Measurements from ENCODE around the gene ALDOB. TPM values are rescaled to one million over a fixed set of nuclear protein-coding genes. Genes with fewer than 3 reads are reported as not detected.

The ALDOB gene
- total and polyA plus RNA-seq, 2 of the 13 experiments (the other 11 are each of a cell fraction or from before 2014, with no cell fraction given) = 0.29 to 0.97 TPM

DNA sequence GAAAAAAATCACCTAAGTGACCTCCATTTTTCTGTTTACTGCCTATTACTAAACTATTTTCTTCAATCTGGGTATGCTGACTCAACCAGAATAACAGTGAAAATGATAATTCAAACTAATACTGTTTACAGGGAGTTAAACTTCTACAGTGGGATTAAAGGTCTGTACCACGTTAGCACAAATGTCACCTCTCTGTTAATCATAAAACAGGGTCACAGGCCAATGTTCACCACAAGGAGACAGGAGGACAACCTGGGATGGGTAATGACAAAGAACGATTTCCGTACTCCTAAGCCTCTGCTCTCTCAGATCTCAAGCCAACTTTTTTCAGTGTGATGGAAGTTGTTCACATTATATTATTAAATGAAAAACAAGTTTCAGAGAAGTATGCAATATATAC is 2.3 kb downstream of the ALDOB start (continued):
- peak; percentile 23; the same call in 1 of the 2 replicates for TF ChIP-seq SPEN (CRISPR knock-in tag; IDR thresholded peaks at IDR 0.05; ENCODE audit: low read depth)
- TF ChIP-seq ELF1 (CRISPR knock-in tag; IDR thresholded peaks at IDR 0.05) = peak; percentile 39; the same call in 1 of the 2 replicates
- no peak for TF ChIP-seq PAX8 (CRISPR knock-in tag; IDR thresholded peaks at IDR 0.05; ENCODE audit: borderline replicate concordance)
- TF ChIP-seq MIER2 (CRISPR knock-in tag; IDR thresholded peaks at IDR 0.05) = peak; percentile 76
- TF ChIP-seq, protein P1, sequence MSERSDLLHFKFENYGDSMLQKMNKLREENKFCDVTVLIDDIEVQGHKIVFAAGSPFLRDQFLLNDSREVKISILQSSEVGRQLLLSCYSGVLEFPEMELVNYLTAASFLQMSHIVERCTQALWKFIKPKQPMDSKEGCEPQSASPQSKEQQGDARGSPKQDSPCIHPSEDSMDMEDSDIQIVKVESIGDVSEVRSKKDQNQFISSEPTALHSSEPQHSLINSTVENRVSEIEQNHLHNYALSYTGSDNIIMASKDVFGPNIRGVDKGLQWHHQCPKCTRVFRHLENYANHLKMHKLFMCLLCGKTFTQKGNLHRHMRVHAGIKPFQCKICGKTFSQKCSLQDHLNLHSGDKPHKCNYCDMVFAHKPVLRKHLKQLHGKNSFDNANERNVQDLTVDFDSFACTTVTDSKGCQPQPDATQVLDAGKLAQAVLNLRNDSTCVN (CRISPR knock-in tag; IDR thresholded peaks at IDR 0.05; ENCODE audit: borderline replicate concordance) = no peak
- TF ChIP-seq, protein P2, sequence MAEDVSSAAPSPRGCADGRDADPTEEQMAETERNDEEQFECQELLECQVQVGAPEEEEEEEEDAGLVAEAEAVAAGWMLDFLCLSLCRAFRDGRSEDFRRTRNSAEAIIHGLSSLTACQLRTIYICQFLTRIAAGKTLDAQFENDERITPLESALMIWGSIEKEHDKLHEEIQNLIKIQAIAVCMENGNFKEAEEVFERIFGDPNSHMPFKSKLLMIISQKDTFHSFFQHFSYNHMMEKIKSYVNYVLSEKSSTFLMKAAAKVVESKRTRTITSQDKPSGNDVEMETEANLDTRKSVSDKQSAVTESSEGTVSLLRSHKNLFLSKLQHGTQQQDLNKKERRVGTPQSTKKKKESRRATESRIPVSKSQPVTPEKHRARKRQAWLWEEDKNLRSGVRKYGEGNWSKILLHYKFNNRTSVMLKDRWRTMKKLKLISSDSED (CRISPR knock-in tag; IDR thresholded peaks at IDR 0.05) = no peak
- TF ChIP-seq, protein P3, sequence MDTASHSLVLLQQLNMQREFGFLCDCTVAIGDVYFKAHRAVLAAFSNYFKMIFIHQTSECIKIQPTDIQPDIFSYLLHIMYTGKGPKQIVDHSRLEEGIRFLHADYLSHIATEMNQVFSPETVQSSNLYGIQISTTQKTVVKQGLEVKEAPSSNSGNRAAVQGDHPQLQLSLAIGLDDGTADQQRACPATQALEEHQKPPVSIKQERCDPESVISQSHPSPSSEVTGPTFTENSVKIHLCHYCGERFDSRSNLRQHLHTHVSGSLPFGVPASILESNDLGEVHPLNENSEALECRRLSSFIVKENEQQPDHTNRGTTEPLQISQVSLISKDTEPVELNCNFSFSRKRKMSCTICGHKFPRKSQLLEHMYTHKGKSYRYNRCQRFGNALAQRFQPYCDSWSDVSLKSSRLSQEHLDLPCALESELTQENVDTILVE (CRISPR knock-in tag; IDR thresholded peaks at IDR 0.05) = 0 out of 2 replicates have a peak, but pooled peaks have one; percentile 43
- no peak for TF ChIP-seq ZNF772 (CRISPR knock-in tag; IDR thresholded peaks at IDR 0.05)
- no peak for TF ChIP-seq ZNF556 (CRISPR knock-in tag; IDR thresholded peaks at IDR 0.05; ENCODE audit: borderline replicate concordance)
- TF ChIP-seq SP1 (IDR thresholded peaks at IDR 0.05) = no peak
- no peak for TF ChIP-seq SP1 (CRISPR knock-in tag; IDR thresholded peaks at IDR 0.05)
- no peak for TF ChIP-seq CBX2 (IDR thresholded peaks at IDR 0.05; ENCODE audit: low read depth, low read length)
- TF ChIP-seq CBX2 (CRISPR knock-in tag; IDR thresholded peaks at IDR 0.05; ENCODE audit: low read depth) = no peak
- TF ChIP-seq, protein P4, sequence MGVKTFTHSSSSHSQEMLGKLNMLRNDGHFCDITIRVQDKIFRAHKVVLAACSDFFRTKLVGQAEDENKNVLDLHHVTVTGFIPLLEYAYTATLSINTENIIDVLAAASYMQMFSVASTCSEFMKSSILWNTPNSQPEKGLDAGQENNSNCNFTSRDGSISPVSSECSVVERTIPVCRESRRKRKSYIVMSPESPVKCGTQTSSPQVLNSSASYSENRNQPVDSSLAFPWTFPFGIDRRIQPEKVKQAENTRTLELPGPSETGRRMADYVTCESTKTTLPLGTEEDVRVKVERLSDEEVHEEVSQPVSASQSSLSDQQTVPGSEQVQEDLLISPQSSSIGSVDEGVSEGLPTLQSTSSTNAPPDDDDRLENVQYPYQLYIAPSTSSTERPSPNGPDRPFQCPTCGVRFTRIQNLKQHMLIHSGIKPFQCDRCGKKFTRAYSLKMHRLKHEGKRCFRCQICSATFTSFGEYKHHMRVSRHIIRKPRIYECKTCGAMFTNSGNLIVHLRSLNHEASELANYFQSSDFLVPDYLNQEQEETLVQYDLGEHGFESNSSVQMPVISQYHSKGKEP (CRISPR knock-in tag; IDR thresholded peaks at IDR 0.05) = no peak
- TF ChIP-seq, protein P5, sequence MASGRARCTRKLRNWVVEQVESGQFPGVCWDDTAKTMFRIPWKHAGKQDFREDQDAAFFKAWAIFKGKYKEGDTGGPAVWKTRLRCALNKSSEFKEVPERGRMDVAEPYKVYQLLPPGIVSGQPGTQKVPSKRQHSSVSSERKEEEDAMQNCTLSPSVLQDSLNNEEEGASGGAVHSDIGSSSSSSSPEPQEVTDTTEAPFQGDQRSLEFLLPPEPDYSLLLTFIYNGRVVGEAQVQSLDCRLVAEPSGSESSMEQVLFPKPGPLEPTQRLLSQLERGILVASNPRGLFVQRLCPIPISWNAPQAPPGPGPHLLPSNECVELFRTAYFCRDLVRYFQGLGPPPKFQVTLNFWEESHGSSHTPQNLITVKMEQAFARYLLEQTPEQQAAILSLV (CRISPR knock-in tag; IDR thresholded peaks at IDR 0.05; ENCODE audit: borderline replicate concordance) = no peak
- TF ChIP-seq ZNF10 (CRISPR knock-in tag; IDR thresholded peaks at IDR 0.05; ENCODE audit: borderline replicate concordance, low read depth) = no peak
- TF ChIP-seq ZNF496 (CRISPR knock-in tag; IDR thresholded peaks at IDR 0.05; ENCODE audit: insufficient replicate concordance) = no peak
- TF ChIP-seq, protein P6, sequence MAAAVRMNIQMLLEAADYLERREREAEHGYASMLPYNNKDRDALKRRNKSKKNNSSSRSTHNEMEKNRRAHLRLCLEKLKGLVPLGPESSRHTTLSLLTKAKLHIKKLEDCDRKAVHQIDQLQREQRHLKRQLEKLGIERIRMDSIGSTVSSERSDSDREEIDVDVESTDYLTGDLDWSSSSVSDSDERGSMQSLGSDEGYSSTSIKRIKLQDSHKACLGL (CRISPR knock-in tag; IDR thresholded peaks at IDR 0.05) = no peak
- TF ChIP-seq MIER3 (CRISPR knock-in tag; IDR thresholded peaks at IDR 0.05; ENCODE audit: borderline replicate concordance) = peak; percentile 95; the same call in 1 of the 2 replicates
- TF ChIP-seq, protein P7, sequence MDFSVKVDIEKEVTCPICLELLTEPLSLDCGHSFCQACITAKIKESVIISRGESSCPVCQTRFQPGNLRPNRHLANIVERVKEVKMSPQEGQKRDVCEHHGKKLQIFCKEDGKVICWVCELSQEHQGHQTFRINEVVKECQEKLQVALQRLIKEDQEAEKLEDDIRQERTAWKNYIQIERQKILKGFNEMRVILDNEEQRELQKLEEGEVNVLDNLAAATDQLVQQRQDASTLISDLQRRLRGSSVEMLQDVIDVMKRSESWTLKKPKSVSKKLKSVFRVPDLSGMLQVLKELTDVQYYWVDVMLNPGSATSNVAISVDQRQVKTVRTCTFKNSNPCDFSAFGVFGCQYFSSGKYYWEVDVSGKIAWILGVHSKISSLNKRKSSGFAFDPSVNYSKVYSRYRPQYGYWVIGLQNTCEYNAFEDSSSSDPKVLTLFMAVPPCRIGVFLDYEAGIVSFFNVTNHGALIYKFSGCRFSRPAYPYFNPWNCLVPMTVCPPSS (IDR thresholded peaks at IDR 0.05) = no peak
- TF ChIP-seq ZKSCAN5 (CRISPR knock-in tag; IDR thresholded peaks at IDR 0.05) = no peak
- TF ChIP-seq FOSL1 (CRISPR knock-in tag; IDR thresholded peaks at IDR 0.05; ENCODE audit: borderline replicate concordance) = no peak
- TF ChIP-seq HNF4A (CRISPR knock-in tag; IDR thresholded peaks at IDR 0.05) = peak; percentile 95
- no peak; the same call in 1 of the 2 replicates for TF ChIP-seq GABPB1 (CRISPR knock-in tag; IDR thresholded peaks at IDR 0.05)
